HCT116 (cell line): Measurements from ENCODE around the gene ACTN1.

Experiments
- CTCF ChIP-seq, 3 experiments: fragments of 200-600 bp in 1 of 3; sonication (generic) in 1 of 3; IDR thresholded peaks in 2 of 3; conservative IDR thresholded peaks in 1 of 3; 2 replicates each; pipeline ENCODE4 v1.5.1; 2012 to 2017; ENCODE audit warnings: low read depth in 2 of 3, low read length in 2 of 3, antibody characterized with exemption in 1 of 3, borderline replicate concordance in 1 of 3, control low read depth in 1 of 3, mild to moderate bottlenecking in 1 of 3, mixed read lengths in 1 of 3, mixed run types in 1 of 3, moderate library complexity in 1 of 3; ENCODE audit not compliant: insufficient read depth in 1 of 3
- EZH2 ChIP-seq: fragments of 200-600 bp; sonication (generic); IDR thresholded peaks from 2 replicates; pipeline ENCODE4 v1.6.1; 2017; ENCODE audit warnings: antibody characterized with exemption, mixed run types
- FOSL1 ChIP-seq: IDR thresholded peaks from 2 replicates; pipeline ENCODE4 v1.6.1; 2012; ENCODE audit warnings: low read depth
- POLR2AphosphoS5 ChIP-seq: IDR thresholded peaks from 2 replicates; pipeline ENCODE4 v1.6.1; 2011; ENCODE audit warnings: mild to moderate bottlenecking, low read depth, low read length, moderate library complexity
- TCF7L2 ChIP-seq: IDR thresholded peaks from 2 replicates; pipeline ENCODE4 v1.7.0; 2011; ENCODE audit warnings: borderline replicate concordance, inconsistent platforms; ENCODE audit not compliant: insufficient read depth, insufficient read length; ENCODE audit errors: extremely low read depth
- YY1 ChIP-seq: IDR thresholded peaks from 2 replicates; pipeline ENCODE4 v1.6.1; 2011; ENCODE audit warnings: low read length, low read depth, moderate library complexity, mild to moderate bottlenecking; ENCODE audit not compliant: insufficient replicate concordance; ENCODE audit errors: extremely low read depth
- TF ChIP-seq, protein P1 (sequence below): IDR thresholded peaks from 2 replicates; pipeline ENCODE4 v1.6.1; 2012; ENCODE audit warnings: low read depth
- TF ChIP-seq, protein P2 (sequence below): IDR thresholded peaks from 2 replicates; pipeline ENCODE4 v1.6.1; 2011; ENCODE audit warnings: mild to moderate bottlenecking, low read length, moderate library complexity; ENCODE audit not compliant: insufficient replicate concordance; ENCODE audit errors: extremely low read depth
- TF ChIP-seq, protein P3 (sequence below): IDR thresholded peaks from 2 replicates; pipeline ENCODE4 v1.6.1; 2012

GRCh38 chr14:68932231-68932630, 46.9 kb downstream of the ACTN1 start:
- no peak for TF ChIP-seq CTCF (IDR thresholded peaks at IDR 0.05 in 2 of 3, conservative IDR thresholded peaks at IDR 0.05 in 1 of 3; ENCODE audit: borderline replicate concordance in 1 of 3, insufficient read depth in 1 of 3, low read depth in 2 of 3, low read length in 2 of 3)
- no peak for TF ChIP-seq FOSL1
- no peak for TF ChIP-seq TCF7L2
- TF ChIP-seq, protein P1, sequence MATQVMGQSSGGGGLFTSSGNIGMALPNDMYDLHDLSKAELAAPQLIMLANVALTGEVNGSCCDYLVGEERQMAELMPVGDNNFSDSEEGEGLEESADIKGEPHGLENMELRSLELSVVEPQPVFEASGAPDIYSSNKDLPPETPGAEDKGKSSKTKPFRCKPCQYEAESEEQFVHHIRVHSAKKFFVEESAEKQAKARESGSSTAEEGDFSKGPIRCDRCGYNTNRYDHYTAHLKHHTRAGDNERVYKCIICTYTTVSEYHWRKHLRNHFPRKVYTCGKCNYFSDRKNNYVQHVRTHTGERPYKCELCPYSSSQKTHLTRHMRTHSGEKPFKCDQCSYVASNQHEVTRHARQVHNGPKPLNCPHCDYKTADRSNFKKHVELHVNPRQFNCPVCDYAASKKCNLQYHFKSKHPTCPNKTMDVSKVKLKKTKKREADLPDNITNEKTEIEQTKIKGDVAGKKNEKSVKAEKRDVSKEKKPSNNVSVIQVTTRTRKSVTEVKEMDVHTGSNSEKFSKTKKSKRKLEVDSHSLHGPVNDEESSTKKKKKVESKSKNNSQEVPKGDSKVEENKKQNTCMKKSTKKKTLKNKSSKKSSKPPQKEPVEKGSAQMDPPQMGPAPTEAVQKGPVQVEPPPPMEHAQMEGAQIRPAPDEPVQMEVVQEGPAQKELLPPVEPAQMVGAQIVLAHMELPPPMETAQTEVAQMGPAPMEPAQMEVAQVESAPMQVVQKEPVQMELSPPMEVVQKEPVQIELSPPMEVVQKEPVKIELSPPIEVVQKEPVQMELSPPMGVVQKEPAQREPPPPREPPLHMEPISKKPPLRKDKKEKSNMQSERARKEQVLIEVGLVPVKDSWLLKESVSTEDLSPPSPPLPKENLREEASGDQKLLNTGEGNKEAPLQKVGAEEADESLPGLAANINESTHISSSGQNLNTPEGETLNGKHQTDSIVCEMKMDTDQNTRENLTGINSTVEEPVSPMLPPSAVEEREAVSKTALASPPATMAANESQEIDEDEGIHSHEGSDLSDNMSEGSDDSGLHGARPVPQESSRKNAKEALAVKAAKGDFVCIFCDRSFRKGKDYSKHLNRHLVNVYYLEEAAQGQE, result no peak
- TF ChIP-seq, protein P2, sequence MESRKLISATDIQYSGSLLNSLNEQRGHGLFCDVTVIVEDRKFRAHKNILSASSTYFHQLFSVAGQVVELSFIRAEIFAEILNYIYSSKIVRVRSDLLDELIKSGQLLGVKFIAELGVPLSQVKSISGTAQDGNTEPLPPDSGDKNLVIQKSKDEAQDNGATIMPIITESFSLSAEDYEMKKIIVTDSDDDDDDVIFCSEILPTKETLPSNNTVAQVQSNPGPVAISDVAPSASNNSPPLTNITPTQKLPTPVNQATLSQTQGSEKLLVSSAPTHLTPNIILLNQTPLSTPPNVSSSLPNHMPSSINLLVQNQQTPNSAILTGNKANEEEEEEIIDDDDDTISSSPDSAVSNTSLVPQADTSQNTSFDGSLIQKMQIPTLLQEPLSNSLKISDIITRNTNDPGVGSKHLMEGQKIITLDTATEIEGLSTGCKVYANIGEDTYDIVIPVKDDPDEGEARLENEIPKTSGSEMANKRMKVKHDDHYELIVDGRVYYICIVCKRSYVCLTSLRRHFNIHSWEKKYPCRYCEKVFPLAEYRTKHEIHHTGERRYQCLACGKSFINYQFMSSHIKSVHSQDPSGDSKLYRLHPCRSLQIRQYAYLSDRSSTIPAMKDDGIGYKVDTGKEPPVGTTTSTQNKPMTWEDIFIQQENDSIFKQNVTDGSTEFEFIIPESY, result no peak
- TF ChIP-seq POLR2AphosphoS5, result no peak
- no peak for TF ChIP-seq YY1
- TF ChIP-seq EZH2, result no peak
- TF ChIP-seq, protein P3, sequence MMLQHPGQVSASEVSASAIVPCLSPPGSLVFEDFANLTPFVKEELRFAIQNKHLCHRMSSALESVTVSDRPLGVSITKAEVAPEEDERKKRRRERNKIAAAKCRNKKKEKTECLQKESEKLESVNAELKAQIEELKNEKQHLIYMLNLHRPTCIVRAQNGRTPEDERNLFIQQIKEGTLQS, result no peak
